GM19193 (cell line): Measurements from ENCODE around the gene CACNA1B.
"Not testable (repeated sequence)": the region's sequence is repeated elsewhere in the genome, so short reads cannot be mapped to it uniquely, and the experiment has no call there.

Experiments used
- POLR2A ChIP-seq: IDR thresholded peaks from 4 replicates; pipeline ENCODE4 v1.6.1; 2011; ENCODE audit not compliant: insufficient read depth, insufficient read length; ENCODE audit errors: extremely low read depth

CACNA1B gene

GRCh38 chr9:137877506-137878122 is at the start of gene CACNA1B:
CACNA1B (plus strand) TSS chr9:137877782; CDS start chr9:137877934, 152 bp downstream.
- not testable (repeated sequence) for TF ChIP-seq POLR2A

- TF ChIP-seq POLR2A = no peak
Observed at GRCh38 chr9:137827908-137828526, 49.6 kb upstream of the CACNA1B start.

GRCh38 chr9:137828527-137829259 is 48.9 kb upstream of the CACNA1B start:
- TF ChIP-seq POLR2A = no peak

- no peak for TF ChIP-seq POLR2A
Observed at GRCh38 chr9:137829260-137829996, 48.2 kb upstream of the CACNA1B start.

- no peak for TF ChIP-seq POLR2A
Observed at GRCh38 chr9:137832191-137832700, 45.3 kb upstream of the CACNA1B start.

- no peak for TF ChIP-seq POLR2A
Observed at GRCh38 chr9:137832830-137833590, 44.6 kb upstream of the CACNA1B start.

GRCh38 chr9:137833721-137834613 is 43.6 kb upstream of the CACNA1B start:
- no peak for TF ChIP-seq POLR2A

GRCh38 chr9:137834846-137835546 is 42.6 kb upstream of the CACNA1B start:
- no peak for TF ChIP-seq POLR2A

- no peak for TF ChIP-seq POLR2A
Observed at GRCh38 chr9:137836151-137836830, 41.3 kb upstream of the CACNA1B start.

- no peak for TF ChIP-seq POLR2A
Observed at GRCh38 chr9:137836831-137837241, 40.7 kb upstream of the CACNA1B start.

- TF ChIP-seq POLR2A = no peak
Observed at GRCh38 chr9:137837345-137838278, 40.0 kb upstream of the CACNA1B start.
